ENCODE data around the gene CBX2.
"Not testable (repeated sequence)": the region's sequence is repeated elsewhere in the genome, so short reads cannot be mapped to it uniquely, and the experiment has no call there.

The CBX2 gene

DNA sequence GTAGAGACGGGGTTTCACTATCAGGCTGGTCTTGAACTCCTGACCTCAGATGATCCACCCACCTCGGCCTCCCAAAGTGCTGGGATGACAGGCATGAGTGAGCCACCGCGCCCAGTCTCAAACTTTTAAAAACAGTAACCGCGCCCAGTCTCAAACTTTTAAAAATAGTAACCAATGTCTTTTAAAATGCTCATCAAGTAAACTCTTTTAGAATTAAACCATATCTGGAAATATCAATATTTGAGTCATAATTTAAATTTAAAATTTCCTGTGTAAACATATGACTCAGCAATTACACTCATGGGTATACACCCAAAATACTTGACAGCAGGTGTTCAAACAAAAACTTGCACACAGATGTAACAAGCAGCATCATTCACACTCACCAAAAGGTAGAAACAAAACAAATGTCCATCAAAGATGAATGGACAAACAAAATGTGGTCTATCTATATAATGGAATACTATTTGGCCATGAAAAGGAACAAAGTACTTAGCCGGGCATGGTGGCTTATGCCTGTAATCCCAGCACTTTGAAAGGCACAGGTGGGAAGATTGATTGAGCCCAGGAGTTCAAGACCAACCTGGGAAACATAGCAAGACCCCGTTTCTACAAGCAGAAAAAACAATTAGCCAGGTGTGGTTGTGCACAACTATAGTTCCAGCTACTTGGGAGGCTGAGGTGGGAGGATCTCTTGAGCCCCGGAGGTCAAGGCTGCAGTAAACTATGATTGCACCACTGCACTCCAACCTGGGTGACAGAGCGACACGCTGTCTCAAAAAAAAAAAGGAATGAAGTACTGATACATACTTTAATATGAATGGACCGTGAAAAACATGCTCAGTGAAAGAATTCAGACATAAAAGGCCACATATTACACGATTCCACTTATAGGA, 27.1 kb upstream of the CBX2 start:
- TF ChIP-seq Cebpa-rat (IDR thresholded peaks at IDR 0.05), result no peak
- Histone ChIP-seq H3K27me3 (peaks cover 48% of the 10 kb centered on the region), H3K4me3 (no peak overlapping the region), H3K9me3 (no peaks in the 10 kb centered on the region), H3K4me1 (peaks cover 30% of the 10 kb centered on the region), H3K36me3 (no peaks in the 10 kb centered on the region), H4K20me1 (0 out of 2 replicates have a peak, but pooled peaks cover 5% of the 10 kb centered on the region), H3K27ac (no peak overlapping the region), H3K9ac (no peak overlapping the region), H3K4me2 (no peak overlapping the region)

DNA sequence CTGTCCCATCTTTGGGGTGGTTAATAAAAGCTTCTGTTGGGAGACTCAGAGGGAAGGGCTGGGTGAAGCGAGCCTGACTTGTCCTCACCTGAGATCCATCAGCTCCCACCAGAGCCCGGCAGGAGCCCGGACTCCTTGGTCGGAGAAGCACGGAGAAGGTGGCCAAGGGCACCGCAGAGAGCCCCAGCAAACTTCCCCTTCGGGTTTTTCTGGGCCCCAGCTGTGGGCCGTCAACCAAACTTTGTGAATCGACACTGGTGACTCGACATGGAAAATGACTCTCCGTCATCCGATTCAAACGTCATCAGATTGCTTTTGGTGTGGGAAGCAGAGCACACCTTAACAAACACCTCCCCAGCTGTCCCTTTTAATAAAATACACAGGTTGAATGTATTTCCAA, 25.8 kb upstream of the CBX2 start:
- Histone ChIP-seq H3K27ac (no peak overlapping the region), H3K4me1 (peaks cover 19% of the 10 kb centered on the region), H3K36me3 (no peaks in the 10 kb centered on the region), H3K9ac (no peak overlapping the region), H3K4me3 (no peak overlapping the region), H3K27me3 (peaks cover 38% of the 10 kb centered on the region), H3K9me3 (no peaks in the 10 kb centered on the region), H4K20me1 (0 out of 2 replicates have a peak, but pooled peaks cover 5% of the 10 kb centered on the region), H3K4me2 (0 out of 2 replicates have a peak overlapping the region, but pooled peaks have one; percentile 26)
- no peak for TF ChIP-seq Cebpa-rat (IDR thresholded peaks at IDR 0.05)

DNA sequence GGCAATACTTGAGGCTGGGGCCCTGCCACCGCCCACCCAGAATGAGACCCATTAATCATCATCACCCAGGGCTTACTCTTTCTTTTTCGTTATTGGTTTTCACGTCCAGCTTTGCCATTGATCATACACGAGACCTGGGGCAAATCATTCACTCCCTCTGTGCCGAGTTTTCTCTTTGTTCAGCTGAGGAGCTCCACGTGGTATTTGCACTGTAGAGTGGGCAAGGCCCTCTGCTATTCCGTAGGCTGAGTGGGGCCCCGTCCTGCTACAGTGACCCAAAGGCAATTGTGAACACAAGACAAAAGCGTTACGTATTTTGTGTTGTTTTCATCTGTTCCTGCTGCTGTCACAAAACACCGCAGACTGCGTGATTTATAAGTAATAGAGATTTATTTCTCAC, 23.6 kb upstream of the CBX2 start:
- TF ChIP-seq Cebpa-rat (IDR thresholded peaks at IDR 0.05), result no peak
- Histone ChIP-seq H3K27me3 (peaks cover 16% of the 10 kb centered on the region), H3K4me1 (peaks cover 29% of the 10 kb centered on the region), H3K9me3 (no peaks in the 10 kb centered on the region), H3K4me2 (no peak overlapping the region), H3K36me3 (no peaks in the 10 kb centered on the region), H3K4me3 (no peak overlapping the region), H3K27ac (no peak overlapping the region), H3K9ac (no peak overlapping the region), H4K20me1 (no peaks in the 10 kb centered on the region)

DNA sequence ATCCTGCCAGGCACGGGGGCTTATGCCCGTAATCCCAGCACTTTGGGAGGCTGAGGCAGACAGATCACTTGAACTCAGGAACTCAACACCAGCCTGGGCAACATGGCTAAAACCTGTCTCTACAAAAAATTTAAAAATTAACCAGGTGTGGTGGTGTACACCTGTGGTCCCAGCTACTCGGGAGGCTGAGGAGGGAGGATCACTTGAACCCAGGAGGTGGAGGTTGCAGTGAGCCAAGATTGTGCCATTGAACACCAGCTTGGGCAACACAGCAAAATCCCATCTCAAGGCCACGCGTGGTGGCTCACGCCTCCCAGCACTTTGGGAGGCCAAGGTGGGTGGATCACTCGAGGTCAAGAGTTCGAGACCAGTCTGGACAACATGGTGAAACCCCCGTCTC, 23.0 kb upstream of the CBX2 start:
- H4K20me1 ChIP-seq, H3K4me3 ChIP-seq, H3K4me2 ChIP-seq, H3K27ac ChIP-seq, H3K36me3 ChIP-seq, H3K9ac ChIP-seq, H3K9me3 ChIP-seq: not testable (repeated sequence)
- Histone ChIP-seq H3K27me3 (peaks cover 11% of the 10 kb centered on the region), H3K4me1 (peaks cover 35% of the 10 kb centered on the region)

DNA sequence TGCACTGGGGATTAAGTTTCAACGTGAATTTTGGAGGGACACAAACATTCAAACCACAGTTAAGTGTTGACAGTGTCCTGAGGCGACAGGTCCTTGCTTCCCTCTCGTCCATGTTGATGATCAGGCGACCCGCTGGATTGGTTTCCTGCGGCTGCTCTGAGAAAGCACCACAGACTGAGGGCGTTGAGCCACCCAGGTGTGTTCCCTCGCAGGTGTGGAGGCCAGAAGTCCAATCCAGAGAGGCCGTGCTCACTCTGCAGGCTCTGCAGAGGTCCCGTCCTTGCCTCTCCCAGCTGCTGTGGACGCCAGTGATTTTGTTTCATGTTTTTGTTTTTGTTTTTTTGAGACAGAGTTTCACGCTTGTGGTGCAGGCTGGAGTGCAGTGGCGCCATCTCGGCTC, 22.4 kb upstream of the CBX2 start:
- peaks cover 6% of the 10 kb centered on the region; the same call in 1 of the 2 replicates for H3K27me3 ChIP-seq

DNA sequence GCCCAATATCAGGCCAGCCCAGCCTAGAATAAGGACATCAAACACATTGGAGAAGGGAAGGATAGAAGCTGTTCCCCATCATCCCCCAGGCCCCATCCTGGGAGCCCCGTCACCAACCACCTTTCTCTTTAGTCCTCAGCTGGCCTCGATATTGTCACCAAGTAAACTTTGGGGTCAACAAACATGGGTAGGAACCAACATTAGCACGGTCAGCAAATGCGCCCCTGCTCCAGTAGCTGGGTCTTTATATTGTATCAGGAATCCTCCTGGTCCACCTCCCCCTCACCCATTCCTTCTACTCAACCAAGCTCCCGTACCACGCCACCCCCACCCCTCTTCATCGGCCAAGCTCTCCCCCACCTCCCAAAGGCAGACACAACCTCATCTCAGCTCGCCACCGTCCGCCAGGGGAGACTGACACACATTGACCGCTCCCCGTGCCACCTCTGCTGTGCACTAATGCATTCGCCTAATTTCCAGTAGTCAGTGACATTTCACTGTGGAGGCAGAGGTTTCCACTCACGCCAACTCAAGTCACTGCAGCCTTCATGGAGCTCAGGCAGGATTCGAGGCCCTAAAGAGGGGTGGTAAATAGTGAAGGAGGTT, 20.7 kb upstream of the CBX2 start:
- H4K20me1 ChIP-seq, result no peaks in the 10 kb centered on the region
- TF ChIP-seq Cebpa-rat (IDR thresholded peaks at IDR 0.05), result no peak
- no peak overlapping the region for H3K4me2 ChIP-seq

More for the DNA sequence above, 22.4 kb upstream of the CBX2 start:
- no peaks in the 10 kb centered on the region for H3K9me3 ChIP-seq
- no peaks in the 10 kb centered on the region for H3K36me3 ChIP-seq
- H3K4me1 ChIP-seq, result peaks cover 41% of the 10 kb centered on the region
- no peaks in the 10 kb centered on the region for H4K20me1 ChIP-seq
- no peak for TF ChIP-seq Cebpa-rat (IDR thresholded peaks at IDR 0.05)
- H3K9ac ChIP-seq, result no peak overlapping the region
- no peak overlapping the region for H3K27ac ChIP-seq
- H3K4me2 ChIP-seq, result no peak overlapping the region
- no peak overlapping the region for H3K4me3 ChIP-seq

DNA sequence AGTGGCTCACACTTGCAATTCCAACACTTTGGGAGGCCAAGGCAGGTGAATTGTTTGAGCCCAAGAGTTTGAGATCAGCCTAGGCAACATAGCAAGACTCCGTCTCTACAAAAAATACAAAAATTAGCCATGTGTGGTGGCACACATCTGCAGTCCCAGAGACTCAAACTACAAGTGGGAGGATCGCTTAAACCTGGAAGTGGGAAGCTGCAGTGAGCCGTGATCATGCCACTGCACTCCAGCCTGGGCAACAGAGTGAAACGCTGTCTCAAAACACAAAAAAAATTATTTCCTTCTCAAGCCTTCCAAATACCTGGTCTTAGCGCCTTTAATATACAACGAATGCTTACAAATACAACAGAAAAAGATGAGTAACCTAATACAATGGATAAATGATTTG, 19.7 kb upstream of the CBX2 start:
- peaks cover 61% of the 10 kb centered on the region for H3K4me1 ChIP-seq
- no peak for TF ChIP-seq Cebpa-rat (IDR thresholded peaks at IDR 0.05)
- no peaks in the 10 kb centered on the region for H4K20me1 ChIP-seq
- H3K9me3 ChIP-seq, result no peaks in the 10 kb centered on the region
- H3K4me2 ChIP-seq, result peak overlapping the region; percentile 63
- no peak overlapping the region for H3K27ac ChIP-seq
- H3K9ac ChIP-seq, result no peak overlapping the region
- no peaks in the 10 kb centered on the region for H3K27me3 ChIP-seq
- H3K36me3 ChIP-seq, result no peaks in the 10 kb centered on the region
- no peak overlapping the region for H3K4me3 ChIP-seq

More for the DNA sequence above, 20.7 kb upstream of the CBX2 start:
- no peak overlapping the region for H3K9ac ChIP-seq
- no peak overlapping the region for H3K4me3 ChIP-seq
- peaks cover 54% of the 10 kb centered on the region for H3K4me1 ChIP-seq
- peaks cover 1% of the 10 kb centered on the region; the same call in 1 of the 2 replicates for H3K27me3 ChIP-seq
- H3K27ac ChIP-seq, result no peak overlapping the region
- no peaks in the 10 kb centered on the region for H3K9me3 ChIP-seq
- no peaks in the 10 kb centered on the region for H3K36me3 ChIP-seq

DNA sequence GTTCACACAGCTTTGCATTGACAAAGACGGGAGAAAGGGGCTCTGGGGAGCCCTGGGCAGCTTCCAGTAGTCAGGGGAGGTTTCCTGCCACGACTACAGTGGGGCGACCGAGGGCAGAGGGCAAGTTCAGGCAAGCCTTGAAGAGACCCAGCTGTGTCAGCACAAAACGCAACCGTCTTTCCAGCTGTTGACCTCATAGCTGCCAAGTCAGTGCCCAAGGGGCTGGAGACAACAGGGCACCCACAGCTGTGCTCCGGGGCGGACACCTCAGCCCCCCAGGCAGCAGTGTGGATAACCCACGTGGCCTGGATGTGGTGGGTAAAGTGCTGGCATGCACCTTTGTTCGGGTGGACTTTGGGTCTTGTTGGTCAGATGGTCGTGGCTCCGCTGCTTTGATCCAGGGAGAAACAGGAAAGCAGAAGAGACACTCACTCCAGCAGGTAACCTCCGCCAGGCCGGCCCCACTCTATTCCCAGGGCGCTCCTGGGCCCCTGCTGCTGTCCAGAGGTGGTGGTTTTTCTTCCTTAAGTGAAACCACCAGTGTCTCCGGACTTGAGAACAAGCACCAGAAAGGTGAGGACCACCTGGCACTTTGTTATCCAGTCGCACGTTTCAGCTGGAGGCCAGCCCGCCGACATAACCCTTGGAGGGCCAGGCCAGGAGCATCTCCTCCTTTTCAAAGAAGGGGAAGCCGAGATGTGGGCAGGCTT, 17.6 kb upstream of the CBX2 start:
- no peak for TF ChIP-seq Cebpa-rat (IDR thresholded peaks at IDR 0.05)
- H3K27me3 ChIP-seq, result no peaks in the 10 kb centered on the region
- no peaks in the 10 kb centered on the region for H3K36me3 ChIP-seq
- H4K20me1 ChIP-seq, result no peaks in the 10 kb centered on the region
- peak overlapping the region; percentile 79 for H3K27ac ChIP-seq
- no peak overlapping the region for H3K4me3 ChIP-seq
- peaks cover 72% of the 10 kb centered on the region for H3K4me1 ChIP-seq
- peak overlapping the region; percentile 82 for H3K4me2 ChIP-seq
- peak overlapping the region; percentile 64 for H3K9ac ChIP-seq
- H3K9me3 ChIP-seq, result no peaks in the 10 kb centered on the region

DNA sequence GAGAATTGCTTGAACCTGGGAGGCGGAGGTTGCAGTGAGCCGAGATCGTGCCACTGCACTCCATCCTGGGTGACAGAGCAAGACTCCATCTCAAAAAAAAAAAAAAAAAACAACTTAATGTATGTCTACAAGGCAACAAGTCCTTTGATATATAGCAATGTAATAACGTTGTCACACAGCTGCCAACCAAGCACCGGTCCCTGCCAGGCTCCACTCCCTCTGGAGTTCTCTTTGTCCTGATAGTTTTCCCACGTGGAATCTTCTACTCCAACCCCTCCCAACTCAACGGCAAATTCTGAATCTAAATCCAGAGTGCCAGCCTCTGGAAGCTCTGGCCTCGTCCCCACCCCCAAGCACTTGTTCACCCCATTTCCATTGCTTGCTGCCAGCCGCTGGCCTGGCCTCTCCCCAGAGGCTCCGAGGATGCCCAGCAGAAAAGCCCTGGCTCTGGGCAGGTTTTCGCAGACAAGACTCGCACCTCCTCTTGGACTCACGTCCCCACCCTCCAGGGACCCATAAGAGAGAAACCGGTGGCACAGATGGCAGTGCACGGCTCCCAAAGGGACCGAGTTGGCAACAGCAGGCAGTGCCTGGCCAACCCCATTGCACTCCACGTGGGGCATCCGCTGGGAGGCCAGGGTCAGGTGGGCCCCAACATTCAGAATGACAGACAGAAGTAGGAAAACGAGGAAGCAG, 15.9 kb upstream of the CBX2 start:
- no peak for TF ChIP-seq Cebpa-rat (IDR thresholded peaks at IDR 0.05)
- Histone ChIP-seq H3K9me3 (no peaks in the 10 kb centered on the region), H3K27ac (peak overlapping the region; percentile 33; the same call in 1 of the 2 replicates), H3K4me1 (peaks cover 72% of the 10 kb centered on the region), H3K9ac (no peak overlapping the region; the same call in 1 of the 2 replicates), H4K20me1 (no peaks in the 10 kb centered on the region), H3K4me2 (peak overlapping the region; percentile 82), H3K27me3 (no peaks in the 10 kb centered on the region), H3K4me3 (no peak overlapping the region), H3K36me3 (no peaks in the 10 kb centered on the region)
